ENCODE measurements around the gene KRTAP10-4. TPM values are rescaled to one million over a fixed set of nuclear protein-coding genes. Genes with fewer than 3 reads are reported as not detected.

The KRTAP10-4 gene
- total RNA-seq, 3 donors from 2014 or later (not counting 1 experiment from before 2014, with no cell fraction given): not detected

DNA sequence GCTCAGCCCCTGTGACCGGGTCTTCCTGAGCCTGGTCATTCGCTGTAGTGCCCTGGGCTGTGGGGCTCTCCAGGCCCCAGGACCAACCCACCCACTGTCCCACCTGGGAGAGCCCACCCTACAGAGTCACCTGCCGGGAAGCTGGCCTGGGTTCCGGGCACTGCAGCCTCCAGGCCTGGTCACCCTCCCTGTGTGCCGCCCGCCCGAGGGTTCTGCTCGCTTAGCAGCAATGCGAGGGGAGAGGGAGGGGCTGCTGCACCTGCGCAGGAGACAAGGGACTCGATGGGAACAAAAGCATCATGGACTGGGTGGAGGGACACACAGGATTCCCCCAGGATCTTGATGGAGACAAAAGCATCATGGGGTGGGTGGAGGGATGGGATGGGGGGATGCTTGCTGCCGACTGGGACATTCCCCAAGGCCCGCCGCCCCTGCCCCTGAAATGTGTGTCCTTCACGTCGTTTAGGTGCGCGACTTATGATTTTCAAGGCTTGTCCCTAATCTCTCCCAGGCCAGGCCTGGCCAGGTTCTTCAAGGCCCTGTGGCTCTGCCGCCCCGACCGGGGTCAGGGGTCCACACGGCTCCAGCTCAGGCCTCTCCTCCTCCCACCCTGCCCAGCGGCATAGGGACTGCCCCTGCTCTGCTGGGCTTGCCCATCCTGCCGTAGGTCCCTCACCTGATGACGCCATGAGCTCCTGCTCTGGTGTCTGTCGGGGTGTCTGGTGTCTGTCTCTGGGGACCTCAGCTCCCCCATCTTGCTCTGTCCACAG is 40.0 kb downstream of the KRTAP10-4 start:
- H3K4me3 ChIP-seq (ENCODE audit: low read length): no peak overlapping the region
- Mint-ChIP-seq H3K27ac (no peak overlapping the region), H3K4me3 (no peak overlapping the region), H3K4me1 (peaks cover 10 to 27% of the 10 kb centered on the region in 2 donors), H3K9me3 (peaks cover 2 to 14% of the 10 kb centered on the region in 2 donors), H3K27me3 (ENCODE audit: low read depth in 2 of 2) (peaks cover 8 to 13% of the 10 kb centered on the region in 2 donors), H3K36me3 (peaks cover 15% of the 10 kb centered on the region)
- H3K36me3 ChIP-seq (ENCODE audit: control insufficient read depth, insufficient read depth, low read length): no peaks in the 10 kb centered on the region
- H3K4me1 ChIP-seq (ENCODE audit: control insufficient read depth, insufficient read depth, low read length): peaks cover 23% of the 10 kb centered on the region
- intact Hi-C loops (cut with micrococcal nuclease): no loop called here
- no peak for ATAC-seq
- no peak for DNase-seq
- H3K9me3 ChIP-seq (ENCODE audit: control insufficient read depth, insufficient read depth, low read length): peaks cover 27% of the 10 kb centered on the region
- TF ChIP-seq, protein P1, sequence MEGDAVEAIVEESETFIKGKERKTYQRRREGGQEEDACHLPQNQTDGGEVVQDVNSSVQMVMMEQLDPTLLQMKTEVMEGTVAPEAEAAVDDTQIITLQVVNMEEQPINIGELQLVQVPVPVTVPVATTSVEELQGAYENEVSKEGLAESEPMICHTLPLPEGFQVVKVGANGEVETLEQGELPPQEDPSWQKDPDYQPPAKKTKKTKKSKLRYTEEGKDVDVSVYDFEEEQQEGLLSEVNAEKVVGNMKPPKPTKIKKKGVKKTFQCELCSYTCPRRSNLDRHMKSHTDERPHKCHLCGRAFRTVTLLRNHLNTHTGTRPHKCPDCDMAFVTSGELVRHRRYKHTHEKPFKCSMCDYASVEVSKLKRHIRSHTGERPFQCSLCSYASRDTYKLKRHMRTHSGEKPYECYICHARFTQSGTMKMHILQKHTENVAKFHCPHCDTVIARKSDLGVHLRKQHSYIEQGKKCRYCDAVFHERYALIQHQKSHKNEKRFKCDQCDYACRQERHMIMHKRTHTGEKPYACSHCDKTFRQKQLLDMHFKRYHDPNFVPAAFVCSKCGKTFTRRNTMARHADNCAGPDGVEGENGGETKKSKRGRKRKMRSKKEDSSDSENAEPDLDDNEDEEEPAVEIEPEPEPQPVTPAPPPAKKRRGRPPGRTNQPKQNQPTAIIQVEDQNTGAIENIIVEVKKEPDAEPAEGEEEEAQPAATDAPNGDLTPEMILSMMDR (IDR thresholded peaks at IDR 0.05): no peak
- no peak overlapping the region for H3K27ac ChIP-seq (ENCODE audit: low read length)
- no peaks in the 10 kb centered on the region for H3K27me3 ChIP-seq (ENCODE audit: control insufficient read depth, insufficient read depth, low read length)
- whole genome bisulfite sequencing (ENCODE audit: insufficient coverage): 92% methylated on average over 26 of the region's 26 CpGs

DNA sequence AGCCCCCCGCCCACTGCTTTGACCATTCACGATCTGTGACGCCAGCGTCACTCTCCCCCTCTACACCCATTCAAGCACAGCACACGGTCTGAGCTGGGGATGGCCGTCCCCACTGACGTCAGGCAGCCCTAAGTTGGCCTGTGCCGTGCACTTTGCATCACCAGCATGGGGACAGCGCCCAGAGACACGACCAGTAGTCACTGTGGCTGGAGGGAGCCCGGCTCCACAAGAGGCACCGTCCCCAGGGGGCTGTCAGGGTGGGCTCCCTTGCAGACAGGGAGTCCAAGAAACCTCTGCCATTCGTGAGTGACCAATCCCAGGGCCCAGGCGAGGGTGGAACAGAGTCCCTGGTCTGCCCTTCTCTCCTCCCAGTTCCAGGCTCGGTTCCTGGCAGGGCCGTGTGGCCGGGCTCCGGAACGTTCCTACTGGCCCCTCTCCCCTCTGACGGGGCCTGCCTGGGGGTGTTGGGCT is 40.7 kb downstream of the KRTAP10-4 start:
- H3K36me3 Mint-ChIP-seq: peaks cover 13% of the 10 kb centered on the region
- intact Hi-C loops (cut with micrococcal nuclease): no loop called here
- H3K4me3 Mint-ChIP-seq: no peak overlapping the region
- ATAC-seq: no peak
- H3K27me3 Mint-ChIP-seq (ENCODE audit: low read depth in 2 of 2): peaks cover 5 to 6% of the 10 kb centered on the region in 2 donors
- no peak overlapping the region for H3K27ac Mint-ChIP-seq
- H3K4me1 ChIP-seq (ENCODE audit: control insufficient read depth, insufficient read depth, low read length): peaks cover 29% of the 10 kb centered on the region
- no peaks in the 10 kb centered on the region for H3K27me3 ChIP-seq (ENCODE audit: control insufficient read depth, insufficient read depth, low read length)
- TF ChIP-seq, protein P1 (IDR thresholded peaks at IDR 0.05): no peak
- peaks cover 0 to 14% of the 10 kb centered on the region in 2 donors for H3K9me3 Mint-ChIP-seq
- WGBS (ENCODE audit: insufficient coverage): 85% methylated on average over 20 of the region's 20 CpGs
- no peak overlapping the region for H3K27ac ChIP-seq (ENCODE audit: low read length)
- H3K4me3 ChIP-seq (ENCODE audit: low read length): no peak overlapping the region
- peaks cover 27% of the 10 kb centered on the region for H3K9me3 ChIP-seq (ENCODE audit: control insufficient read depth, insufficient read depth, low read length)
- no peak for DNase-seq
- no peaks in the 10 kb centered on the region for H3K36me3 ChIP-seq (ENCODE audit: control insufficient read depth, insufficient read depth, low read length)
- peaks cover 16 to 33% of the 10 kb centered on the region in 2 donors for H3K4me1 Mint-ChIP-seq

DNA sequence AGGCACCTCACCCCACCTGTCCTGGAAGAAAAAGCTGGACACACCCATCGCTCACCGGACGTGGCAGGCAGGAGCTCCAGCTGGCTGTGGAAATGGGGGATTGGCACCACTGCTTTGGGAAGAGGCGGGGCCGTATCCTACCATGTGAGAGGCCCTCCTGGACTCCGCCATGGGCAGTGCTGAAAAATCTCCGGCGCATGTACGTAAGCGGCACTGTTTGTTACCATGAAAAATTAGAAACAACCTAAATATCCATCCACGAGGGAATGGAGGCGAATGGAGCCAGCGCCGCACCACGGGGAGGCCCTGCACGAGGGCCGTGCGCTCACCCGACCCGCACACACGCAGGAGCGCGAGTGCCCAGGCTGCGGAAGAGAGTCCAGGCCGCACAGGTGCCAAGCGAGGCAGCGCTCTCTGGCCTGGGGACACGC is 41.4 kb downstream of the KRTAP10-4 start:
- H3K4me3 Mint-ChIP-seq: no peak overlapping the region
- H3K9me3 Mint-ChIP-seq: peaks cover 2 to 15% of the 10 kb centered on the region in 2 donors
- Histone ChIP-seq H3K9me3 (ENCODE audit: control insufficient read depth, insufficient read depth, low read length) (peaks cover 23% of the 10 kb centered on the region), H3K36me3 (ENCODE audit: control insufficient read depth, insufficient read depth, low read length) (no peaks in the 10 kb centered on the region), H3K27ac (ENCODE audit: low read length) (no peak overlapping the region), H3K27me3 (ENCODE audit: control insufficient read depth, insufficient read depth, low read length) (no peaks in the 10 kb centered on the region), H3K4me3 (ENCODE audit: low read length) (no peak overlapping the region), H3K4me1 (ENCODE audit: control insufficient read depth, insufficient read depth, low read length) (peaks cover 31% of the 10 kb centered on the region)
- no peak for ATAC-seq
- no peak for DNase-seq
- H3K36me3 Mint-ChIP-seq: peaks cover 13% of the 10 kb centered on the region
- intact Hi-C loops (cut with micrococcal nuclease): no loop called here
- H3K27me3 Mint-ChIP-seq (ENCODE audit: low read depth in 2 of 2): peaks cover 0 to 2% of the 10 kb centered on the region in 2 donors
- WGBS (ENCODE audit: insufficient coverage): 95% methylated on average over 28 of the region's 28 CpGs
- peaks cover 24 to 41% of the 10 kb centered on the region in 2 donors for H3K4me1 Mint-ChIP-seq
- TF ChIP-seq, protein P1 (IDR thresholded peaks at IDR 0.05): no peak
- no peak overlapping the region for H3K27ac Mint-ChIP-seq

Data from natural killer cell (primary cell).